ENCODE results near the gene ZGPAT. TPM values are rescaled to one million over a fixed set of nuclear protein-coding genes. Genes with fewer than 3 reads are reported as not detected.

Gene ZGPAT
- total RNA-seq, 1 experiment from 2014 or later, result 48.4 TPM

- Mint-ChIP-seq H3K9me3 (ENCODE audit: low read depth, unreplicated experiment) (peaks cover 7% of the 10 kb centered on the region), H3K27me3 (ENCODE audit: unreplicated experiment) (no peaks in the 10 kb centered on the region), H3K4me1 (ENCODE audit: low read depth, unreplicated experiment) (peaks cover 42% of the 10 kb centered on the region), H3K27ac (ENCODE audit: unreplicated experiment) (peak overlapping the region; percentile 53), H3K36me3 (ENCODE audit: insufficient read depth, unreplicated experiment) (peaks cover 91% of the 10 kb centered on the region), H3K4me3 (ENCODE audit: low read depth, unreplicated experiment) (peak overlapping the region; percentile 97)
- no TSS peak for BruUV-seq (replicated peaks)
- no peak for TF ChIP-seq CTCF (IDR thresholded peaks at IDR 0.05; ENCODE audit: unreplicated experiment)
- DNase-seq, result peak; percentile 44
- intact Hi-C loops (cut with micrococcal nuclease; ENCODE audit: unreplicated experiment), result no loop called here
- CTCF ChIA-PET, result interaction anchor here (0.6 to 3.1 kb wide), 14 partner anchors 10 to 412 kb away, joined by 3 to 18 read pairs (median 6); partner anchors contain the start of genes PRPF6, PTK6 and RTEL1
Observed at GRCh38 chr20:63708301-63709148, 686 bp downstream of the ZGPAT start.

- CTCF ChIA-PET, result no interaction called here
- no peaks in the 10 kb centered on the region for H3K27me3 Mint-ChIP-seq (ENCODE audit: unreplicated experiment)
- H3K36me3 Mint-ChIP-seq (ENCODE audit: insufficient read depth, unreplicated experiment), result peaks cover 94% of the 10 kb centered on the region
- peak overlapping the region; percentile 53 for H3K27ac Mint-ChIP-seq (ENCODE audit: unreplicated experiment)
- DNase-seq, result no peak
- no peak for TF ChIP-seq CTCF (IDR thresholded peaks at IDR 0.05; ENCODE audit: unreplicated experiment)
- H3K4me1 Mint-ChIP-seq (ENCODE audit: low read depth, unreplicated experiment), result peaks cover 42% of the 10 kb centered on the region
- H3K9me3 Mint-ChIP-seq (ENCODE audit: low read depth, unreplicated experiment), result peaks cover 7% of the 10 kb centered on the region
- peak overlapping the region; percentile 97 for H3K4me3 Mint-ChIP-seq (ENCODE audit: low read depth, unreplicated experiment)
- intact Hi-C loops (cut with micrococcal nuclease; ENCODE audit: unreplicated experiment), result no loop called here
- BruUV-seq (replicated peaks), result no TSS peak
Observed at GRCh38 chr20:63709149-63709527, 1.3 kb downstream of the ZGPAT start.

GRCh38 chr20:63711085-63711645, 3.3 kb downstream of the ZGPAT start:
- H3K9me3 Mint-ChIP-seq (ENCODE audit: low read depth, unreplicated experiment), result peaks cover 9% of the 10 kb centered on the region
- no peaks in the 10 kb centered on the region for H3K27me3 Mint-ChIP-seq (ENCODE audit: unreplicated experiment)
- intact Hi-C loops (cut with micrococcal nuclease; ENCODE audit: unreplicated experiment), result loop anchor here (10.0 kb wide), 1 partner anchor 154 kb away; the partner anchor contains the start of genes ABHD16B and TPD52L2
- no peak for TF ChIP-seq CTCF (IDR thresholded peaks at IDR 0.05; ENCODE audit: unreplicated experiment)
- peaks cover 29% of the 10 kb centered on the region for H3K4me1 Mint-ChIP-seq (ENCODE audit: low read depth, unreplicated experiment)
- CTCF ChIA-PET, result interaction anchor here (0.9 kb wide), 1 partner anchor 30 kb away, joined by 3 read pairs; no protein-coding TSS in a partner anchor
- no peak overlapping the region for H3K27ac Mint-ChIP-seq (ENCODE audit: unreplicated experiment)
- peaks cover 97% of the 10 kb centered on the region for H3K36me3 Mint-ChIP-seq (ENCODE audit: insufficient read depth, unreplicated experiment)
- no peak for DNase-seq
- no TSS peak for BruUV-seq (replicated peaks)
- no peak overlapping the region for H3K4me3 Mint-ChIP-seq (ENCODE audit: low read depth, unreplicated experiment)

- H3K9me3 Mint-ChIP-seq (ENCODE audit: low read depth, unreplicated experiment), result peaks cover 9% of the 10 kb centered on the region
- DNase-seq, result no peak
Observed at GRCh38 chr20:63712191-63712590, 4.4 kb downstream of the ZGPAT start.

More at GRCh38 chr20:63712191-63712590, 4.4 kb downstream of the ZGPAT start:
- Mint-ChIP-seq H3K27ac (ENCODE audit: unreplicated experiment) (no peak overlapping the region), H3K27me3 (ENCODE audit: unreplicated experiment) (no peaks in the 10 kb centered on the region), H3K36me3 (ENCODE audit: insufficient read depth, unreplicated experiment) (peaks cover 97% of the 10 kb centered on the region), H3K4me1 (ENCODE audit: low read depth, unreplicated experiment) (peaks cover 19% of the 10 kb centered on the region), H3K4me3 (ENCODE audit: low read depth, unreplicated experiment) (no peak overlapping the region)
- BruUV-seq (replicated peaks), result no TSS peak
- intact Hi-C loops (cut with micrococcal nuclease; ENCODE audit: unreplicated experiment), result loop anchor here (10.0 kb wide), 1 partner anchor 153 kb away; the partner anchor contains the start of genes ABHD16B and TPD52L2
- TF ChIP-seq CTCF (IDR thresholded peaks at IDR 0.05; ENCODE audit: unreplicated experiment), result no peak
- CTCF ChIA-PET, result interaction anchor here (0.9 kb wide), 1 partner anchor 29 kb away, joined by 3 read pairs; no protein-coding TSS in a partner anchor
